Stomach (tissue), 8 donors: ENCODE results near the gene NUP160. TPM values are rescaled to one million over a fixed set of nuclear protein-coding genes. Genes with fewer than 3 reads are reported as not detected.

Experiments used
- polyA plus RNA-seq, 3 donors: library from polyadenylated mRNA; stranded (reverse); fragments of 200-250 nt; gene quantifications; one replicate each; pipeline ENCODE4 v1.2.3, GENCODE V29; 2013
- small RNA-seq, 4 donors: library from RNA; depleted of rRNA; stranded (forward); fragments of <200 nt; gene quantifications; one replicate each; pipeline ENCODE3, GENCODE V24; 2016
- total RNA-seq, 5 donors: library from RNA; depleted of rRNA; stranded (reverse); fragments of >200 nt; gene quantifications; one replicate each; pipeline versions ENCODE4 v1.1.0 to v1.2.3, GENCODE V29; 2014 to 2016
- donor health status: healthy with polysubstance abuse.
- donor health status: Bipolar disorder and iron deficiency.
- donor health status: healthy.

The NUP160 gene
- total and polyA plus RNA-seq, 8 donors, result 7.9 to 77.5 (median 12.0) TPM

Small RNA genes within 50 kb of the gene (small RNA-seq; reads per million reads assigned to genes)
- gene AC021443.1 (0 reads per million in 4 donors), gene RF00019 (0 reads per million in 4 donors), gene RNA5SP340 (0 to 0.10 (median 0) reads per million in 4 donors)

Other genes with a start within 250 kb of the NUP160 start
- 10 to 100 TPM; 21.7 to 86.2 (median 49.6) TPM for gene MTCH2, start 205.8 kb downstream of the NUP160 start, total RNA-seq
- 10 to 100 TPM; 27.6 to 48.8 (median 37.2) TPM for gene MTCH2, start 205.8 kb downstream of the NUP160 start, polyA plus RNA-seq
- gene AGBL2, start 133.0 kb downstream of the NUP160 start, total RNA-seq, result 10 to 100 TPM in 1 of 5 donors, 1 to 10 TPM in 1, under 1 TPM in 1, not detected in 2; 0.92 to 11.7 (median 9.9) TPM
- gene AGBL2, start 133.0 kb downstream of the NUP160 start, polyA plus RNA-seq, result under 1 TPM in 2 of 3 donors, not detected in 1; 0.56 to 0.90 TPM
- gene FNBP4, start 81.0 kb downstream of the NUP160 start, total RNA-seq, result 100 to 1,000 TPM in 4 of 5 donors, 10 to 100 TPM in 1; 96.2 to 487 (median 202) TPM
- 10 to 100 TPM; 10.6 to 29.4 (median 17.9) TPM for gene FNBP4, start 81.0 kb downstream of the NUP160 start, polyA plus RNA-seq
- 100 to 1,000 TPM in 1 of 5 donors, 10 to 100 TPM in 3, 1 to 10 TPM in 1; 4.7 to 351 (median 44.3) TPM for gene PTPRJ, start 132.2 kb upstream of the NUP160 start, total RNA-seq
- gene PTPRJ, start 132.2 kb upstream of the NUP160 start, polyA plus RNA-seq, result 1 to 10 TPM; 2.6 to 6.0 (median 3.2) TPM